ENCODE results near the gene PREPL. TPM values are rescaled to one million over a fixed set of nuclear protein-coding genes. Genes with fewer than 3 reads are reported as not detected.

The PREPL gene
- total RNA-seq (2022): 43.0 and 43.4 TPM in 2 replicates
- percentile 88 among the genes with signal in this experiment for Bru-seq, nascent RNA
- percentile 85 among the genes with signal in this experiment for BruChase-seq, experiment 1, labeled RNA remaining after a 6-hour chase
- percentile 82 among the genes with signal in this experiment for BruChase-seq, experiment 2, labeled RNA remaining after a 2-hour chase
- long read RNA-seq, full-length matches to known transcripts: 34 of 51 reads
- long read RNA-seq, partial matches to known transcripts: 2 of 51 reads
- long read RNA-seq, other reads (novel, unspliced or antisense): 15 of 51 reads

- intact Hi-C loops (cut with micrococcal nuclease; ENCODE audit: unreplicated experiment): no loop called here
- CTCF ChIA-PET: interaction anchor here (0.6 to 2.0 kb wide), 5 partner anchors 31 to 465 kb away, joined by 3 to 8 read pairs (median 3); no protein-coding TSS in a partner anchor
- H3K4me1 Mint-ChIP-seq (ENCODE audit: low read depth, unreplicated experiment): peaks cover 46% of the 10 kb centered on the region
- TF ChIP-seq, protein P1, sequence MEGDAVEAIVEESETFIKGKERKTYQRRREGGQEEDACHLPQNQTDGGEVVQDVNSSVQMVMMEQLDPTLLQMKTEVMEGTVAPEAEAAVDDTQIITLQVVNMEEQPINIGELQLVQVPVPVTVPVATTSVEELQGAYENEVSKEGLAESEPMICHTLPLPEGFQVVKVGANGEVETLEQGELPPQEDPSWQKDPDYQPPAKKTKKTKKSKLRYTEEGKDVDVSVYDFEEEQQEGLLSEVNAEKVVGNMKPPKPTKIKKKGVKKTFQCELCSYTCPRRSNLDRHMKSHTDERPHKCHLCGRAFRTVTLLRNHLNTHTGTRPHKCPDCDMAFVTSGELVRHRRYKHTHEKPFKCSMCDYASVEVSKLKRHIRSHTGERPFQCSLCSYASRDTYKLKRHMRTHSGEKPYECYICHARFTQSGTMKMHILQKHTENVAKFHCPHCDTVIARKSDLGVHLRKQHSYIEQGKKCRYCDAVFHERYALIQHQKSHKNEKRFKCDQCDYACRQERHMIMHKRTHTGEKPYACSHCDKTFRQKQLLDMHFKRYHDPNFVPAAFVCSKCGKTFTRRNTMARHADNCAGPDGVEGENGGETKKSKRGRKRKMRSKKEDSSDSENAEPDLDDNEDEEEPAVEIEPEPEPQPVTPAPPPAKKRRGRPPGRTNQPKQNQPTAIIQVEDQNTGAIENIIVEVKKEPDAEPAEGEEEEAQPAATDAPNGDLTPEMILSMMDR (IDR thresholded peaks at IDR 0.05; ENCODE audit: unreplicated experiment): no peak
- BruUV-seq (replicated peaks): no TSS peak
- H3K9me3 Mint-ChIP-seq (ENCODE audit: low read depth, unreplicated experiment): no peaks in the 10 kb centered on the region
- peak; percentile 98 for DNase-seq
- peak within 1 kb of the TSS; percentile 88 for H3K4me3 Mint-ChIP-seq (ENCODE audit: low read depth, unreplicated experiment)
- H3K27me3 Mint-ChIP-seq (ENCODE audit: unreplicated experiment): no peaks in the 10 kb centered on the region
- H3K36me3 Mint-ChIP-seq (ENCODE audit: insufficient read depth, unreplicated experiment): peaks cover 36% of the 10 kb centered on the region
- H3K27ac Mint-ChIP-seq (ENCODE audit: unreplicated experiment): peak within 1 kb of the TSS; percentile 85
Measured at GRCh38 chr2:44361330-44362206, at the start of gene PREPL, which contains the start of gene CAMKMT. Gene PREPL (minus strand): TSS chr2:44361494. CDS start chr2:44346342, 15,152 bp downstream. Gene CAMKMT (plus strand): TSS chr2:44361947.

GRCh38 chr2:44398243-44398897 is 37.1 kb upstream of the PREPL start:
- DNase-seq: no peak
- TF ChIP-seq, protein P1 (IDR thresholded peaks at IDR 0.05; ENCODE audit: unreplicated experiment): no peak
- no peaks in the 10 kb centered on the region for H3K4me1 Mint-ChIP-seq (ENCODE audit: low read depth, unreplicated experiment)
- intact Hi-C loops (cut with micrococcal nuclease; ENCODE audit: unreplicated experiment): no loop called here
- H3K9me3 Mint-ChIP-seq (ENCODE audit: low read depth, unreplicated experiment): no peaks in the 10 kb centered on the region
- no peaks in the 10 kb centered on the region for H3K36me3 Mint-ChIP-seq (ENCODE audit: insufficient read depth, unreplicated experiment)
- no peak overlapping the region for H3K27ac Mint-ChIP-seq (ENCODE audit: unreplicated experiment)
- no peaks in the 10 kb centered on the region for H3K27me3 Mint-ChIP-seq (ENCODE audit: unreplicated experiment)
- CTCF ChIA-PET: interaction anchor here (0.7 kb wide), 1 partner anchor 58 kb away, joined by 5 read pairs; no protein-coding TSS in a partner anchor
- no TSS peak for BruUV-seq (replicated peaks)
- no peak overlapping the region for H3K4me3 Mint-ChIP-seq (ENCODE audit: low read depth, unreplicated experiment)

DNA sequence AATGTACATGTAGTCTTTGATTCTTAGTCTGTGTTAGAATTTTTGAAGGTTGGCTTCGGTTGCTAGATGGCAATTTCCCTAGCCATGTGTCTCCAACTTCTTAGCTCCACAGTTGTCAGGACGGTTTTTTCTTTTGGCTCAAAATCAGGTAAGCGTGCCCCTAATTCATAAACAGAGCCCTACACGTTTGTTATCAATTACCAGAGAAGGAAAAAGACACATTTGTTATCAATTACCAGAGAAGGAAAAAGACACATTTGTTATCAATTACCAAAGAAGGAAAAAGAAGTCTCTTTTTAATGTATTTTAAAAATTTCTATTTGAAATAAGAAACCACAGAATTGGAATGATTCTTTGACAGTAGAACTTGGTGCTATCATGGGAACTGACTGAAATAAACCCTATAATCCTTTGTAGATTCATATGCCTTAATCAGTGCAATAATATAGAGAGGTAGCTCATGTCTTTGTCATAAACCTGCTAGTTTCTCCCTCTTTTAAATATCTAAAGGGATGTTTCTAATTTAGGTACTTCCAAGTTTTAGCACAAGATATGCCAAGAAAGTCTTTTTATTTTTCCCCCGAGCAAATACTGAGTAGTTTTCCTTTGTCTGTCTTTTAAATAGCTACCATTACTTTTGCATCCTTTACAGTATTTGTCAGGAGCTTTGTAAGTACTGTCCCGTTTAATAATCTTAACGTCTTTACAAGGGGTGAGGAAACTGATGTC is 36.3 kb upstream of the PREPL start:
- Mint-ChIP-seq H3K27ac (ENCODE audit: unreplicated experiment) (no peak overlapping the region), H3K9me3 (ENCODE audit: low read depth, unreplicated experiment) (no peaks in the 10 kb centered on the region), H3K4me1 (ENCODE audit: low read depth, unreplicated experiment) (no peaks in the 10 kb centered on the region), H3K36me3 (ENCODE audit: insufficient read depth, unreplicated experiment) (no peaks in the 10 kb centered on the region), H3K27me3 (ENCODE audit: unreplicated experiment) (no peaks in the 10 kb centered on the region), H3K4me3 (ENCODE audit: low read depth, unreplicated experiment) (no peak overlapping the region)
- intact Hi-C loops (cut with micrococcal nuclease; ENCODE audit: unreplicated experiment): no loop called here
- BruUV-seq (replicated peaks): no TSS peak
- no peak for DNase-seq
- TF ChIP-seq, protein P1 (IDR thresholded peaks at IDR 0.05; ENCODE audit: unreplicated experiment): no peak
- CTCF ChIA-PET: interaction anchor here (0.7 kb wide), 2 partner anchors 465 to 1145 kb away, joined by 3 to 4 read pairs; no protein-coding TSS in a partner anchor

Measured in Calu3 (cell line).